Effector memory CD8-positive, alpha-beta T cell (primary cell): ENCODE data around the gene CNTNAP4.

ENCODE experiments used
- ATAC-seq: fragments of 150-1000 bp; cut with Tn5 transposase; replicated peaks from 2 replicates; pipeline ENCODE4 v1.10.0; 2021; ENCODE audit warnings: mild to moderate bottlenecking, moderate library complexity
- DNase-seq, 3 experiments: peaks; one replicate each; pipeline ENCODE4 v3.0.0; 2021
- H3K27ac Mint-ChIP-seq, 2 donors: one replicate each; pipeline ENCODE4 v1.8.0; 2022; ENCODE audit warnings: mild to moderate bottlenecking in 2 of 2, mixed read lengths in 2 of 2, moderate library complexity in 2 of 2
- H3K27me3 Mint-ChIP-seq, 2 donors: one replicate each; pipeline ENCODE4 v1.8.0; 2022; ENCODE audit warnings: mixed read lengths in 2 of 2
- H3K36me3 Mint-ChIP-seq: one replicate; pipeline ENCODE4 v1.8.0; 2022; ENCODE audit warnings: mild to moderate bottlenecking, moderate library complexity, mixed read lengths; ENCODE audit not compliant: insufficient read depth
- H3K4me1 Mint-ChIP-seq, 2 donors: one replicate each; pipeline ENCODE4 v1.8.0; 2022; ENCODE audit warnings: low read depth in 2 of 2, mixed read lengths in 2 of 2
- H3K4me3 Mint-ChIP-seq, 2 donors: one replicate each; pipeline ENCODE4 v1.8.0; 2022; ENCODE audit warnings: mild to moderate bottlenecking in 2 of 2, mixed read lengths in 2 of 2, moderate library complexity in 2 of 2
- H3K9me3 Mint-ChIP-seq, 2 donors: one replicate each; pipeline ENCODE4 v1.8.0; 2022; ENCODE audit warnings: mixed read lengths in 2 of 2

CNTNAP4 gene

DNA sequence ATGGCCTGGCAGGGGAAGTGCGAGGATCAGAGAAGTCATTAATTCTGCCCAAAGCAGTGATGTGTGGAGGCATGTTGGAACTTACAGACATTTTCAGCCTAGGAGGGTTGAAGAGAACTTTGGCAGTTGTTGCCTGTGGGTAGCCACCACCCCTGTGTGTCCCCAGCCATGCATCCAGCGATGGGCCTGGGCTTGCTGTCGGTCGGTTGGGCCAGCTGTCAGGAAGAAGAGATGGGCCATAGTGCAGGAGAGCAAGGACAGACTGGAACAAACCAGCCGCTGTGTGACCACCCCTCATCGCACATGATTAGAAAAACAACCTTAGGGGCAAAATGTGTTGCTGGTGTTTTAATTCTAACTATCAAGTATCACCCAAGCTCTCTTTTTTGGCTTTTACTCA is 173.7 kb downstream of the CNTNAP4 start:
- H3K4me1 Mint-ChIP-seq = no peaks in the 10 kb centered on the region

DNA sequence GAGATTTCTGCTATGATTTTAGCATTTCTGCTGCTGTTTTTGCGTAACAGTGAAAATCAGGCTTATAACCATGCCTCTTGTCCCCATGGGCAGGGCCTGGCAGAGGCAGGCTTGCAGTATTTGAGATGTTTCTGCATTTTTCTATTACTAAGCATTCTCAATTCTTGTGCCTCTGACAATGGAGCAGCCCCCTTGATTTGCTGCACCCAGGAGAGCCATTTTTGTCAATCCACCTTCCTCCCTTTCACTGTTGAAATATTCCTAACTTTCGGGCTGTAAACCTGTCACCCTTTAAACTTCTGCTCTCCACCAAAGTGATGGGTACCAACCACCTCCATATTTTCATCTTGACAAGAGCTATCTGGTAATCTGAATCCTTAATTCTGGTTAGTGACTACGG is 178.1 kb downstream of the CNTNAP4 start:
- DNase-seq (no peak), ATAC-seq (no peak)
- peaks cover 6 to 15% of the 10 kb centered on the region in 2 donors for H3K9me3 Mint-ChIP-seq
- H3K4me1 Mint-ChIP-seq = no peaks in the 10 kb centered on the region
- H3K36me3 Mint-ChIP-seq = no peaks in the 10 kb centered on the region
- H3K27me3 Mint-ChIP-seq = no peaks in the 10 kb centered on the region
- no peak overlapping the region for H3K27ac Mint-ChIP-seq
- no peak overlapping the region for H3K4me3 Mint-ChIP-seq

More for the DNA sequence above, 173.7 kb downstream of the CNTNAP4 start:
- DNase-seq (no peak), ATAC-seq (no peak)
- H3K4me3 Mint-ChIP-seq = no peak overlapping the region
- H3K9me3 Mint-ChIP-seq = peaks cover 6 to 15% of the 10 kb centered on the region in 2 donors
- no peaks in the 10 kb centered on the region for H3K27me3 Mint-ChIP-seq
- no peak overlapping the region for H3K27ac Mint-ChIP-seq
- H3K36me3 Mint-ChIP-seq = no peaks in the 10 kb centered on the region

DNA sequence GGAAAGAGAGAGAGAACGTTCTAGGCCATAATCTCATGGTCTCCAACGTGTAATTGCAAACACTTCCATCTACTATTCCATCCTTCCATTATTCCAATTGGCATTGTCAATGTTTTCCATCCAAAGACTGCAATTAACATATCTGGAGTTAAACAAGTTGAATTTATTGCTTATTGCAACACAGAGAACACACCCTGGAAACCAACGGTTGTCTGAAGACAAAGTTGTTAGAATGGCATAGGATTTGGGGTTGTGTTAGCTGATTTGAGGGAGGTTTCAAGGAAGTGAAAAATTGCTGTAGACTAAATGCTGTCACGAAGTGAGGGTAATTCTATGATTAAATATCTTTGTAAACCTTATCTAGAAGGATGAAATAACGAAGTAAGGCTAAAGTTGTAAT is 178.8 kb downstream of the CNTNAP4 start:
- no peak for ATAC-seq
- no peaks in the 10 kb centered on the region for H3K36me3 Mint-ChIP-seq

DNA sequence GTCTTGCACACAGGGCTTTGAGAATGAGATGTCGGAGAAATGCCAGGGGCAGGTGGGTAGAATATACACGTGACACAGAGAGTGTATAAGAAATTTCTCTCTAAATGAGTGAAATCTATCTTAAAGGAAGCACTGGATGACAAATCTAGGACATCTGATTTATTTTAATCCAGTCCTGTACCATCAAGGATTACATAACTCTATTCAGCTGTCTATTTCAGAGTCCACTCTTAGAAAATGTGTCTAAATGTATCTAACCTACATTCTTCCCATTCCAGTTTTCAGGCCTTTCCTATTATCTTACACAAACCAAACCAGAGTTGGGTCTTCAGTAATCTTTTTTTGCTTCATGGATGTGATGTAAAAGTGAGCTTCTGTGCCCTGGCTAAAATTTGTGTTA is 181.9 kb downstream of the CNTNAP4 start:
- Mint-ChIP-seq H3K9me3 (peaks cover 0 to 8% of the 10 kb centered on the region in 2 donors), H3K4me1 (no peaks in the 10 kb centered on the region), H3K4me3 (no peak overlapping the region), H3K27ac (no peak overlapping the region), H3K27me3 (no peaks in the 10 kb centered on the region), H3K36me3 (no peaks in the 10 kb centered on the region)
- DNase-seq (no peak), ATAC-seq (no peak)

More for the DNA sequence above, 178.8 kb downstream of the CNTNAP4 start:
- no peak overlapping the region for H3K4me3 Mint-ChIP-seq
- peaks cover 0 to 9% of the 10 kb centered on the region in 2 donors for H3K9me3 Mint-ChIP-seq
- H3K27me3 Mint-ChIP-seq = no peaks in the 10 kb centered on the region
- H3K27ac Mint-ChIP-seq = no peak overlapping the region
- no peak for DNase-seq
- H3K4me1 Mint-ChIP-seq = no peaks in the 10 kb centered on the region

DNA sequence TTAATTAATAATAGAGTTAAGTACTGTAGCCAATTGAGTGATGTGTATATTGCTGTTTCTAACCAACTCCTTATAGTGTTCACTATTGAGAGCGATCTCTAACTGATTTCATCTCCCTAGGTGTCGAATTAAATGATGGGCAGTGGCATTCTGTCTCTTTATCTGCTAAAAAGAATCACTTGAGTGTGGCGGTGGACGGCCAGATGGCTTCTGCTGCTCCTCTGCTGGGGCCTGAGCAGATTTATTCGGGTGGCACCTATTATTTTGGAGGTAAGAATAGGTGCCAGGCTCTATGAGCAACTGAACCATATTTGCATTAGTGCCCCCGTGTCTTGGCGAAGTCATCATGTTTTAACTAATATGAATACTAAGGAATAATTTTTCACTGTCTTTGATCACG is 184.6 kb downstream of the CNTNAP4 start:
- DNase-seq (no peak), ATAC-seq (no peak)
- Mint-ChIP-seq H3K27ac (no peak overlapping the region), H3K4me1 (no peaks in the 10 kb centered on the region), H3K4me3 (no peak overlapping the region), H3K36me3 (no peaks in the 10 kb centered on the region), H3K9me3 (no peaks in the 10 kb centered on the region), H3K27me3 (no peaks in the 10 kb centered on the region)

GRCh38 chr16:76464955-76465620 is 187.9 kb downstream of the CNTNAP4 start:
- no peak overlapping the region for H3K4me3 Mint-ChIP-seq
- no peaks in the 10 kb centered on the region for H3K9me3 Mint-ChIP-seq
- no peaks in the 10 kb centered on the region for H3K36me3 Mint-ChIP-seq
- H3K27me3 Mint-ChIP-seq = no peaks in the 10 kb centered on the region
- no peaks in the 10 kb centered on the region for H3K4me1 Mint-ChIP-seq
- ATAC-seq (no peak), DNase-seq (no peak)
- no peak overlapping the region for H3K27ac Mint-ChIP-seq

DNA sequence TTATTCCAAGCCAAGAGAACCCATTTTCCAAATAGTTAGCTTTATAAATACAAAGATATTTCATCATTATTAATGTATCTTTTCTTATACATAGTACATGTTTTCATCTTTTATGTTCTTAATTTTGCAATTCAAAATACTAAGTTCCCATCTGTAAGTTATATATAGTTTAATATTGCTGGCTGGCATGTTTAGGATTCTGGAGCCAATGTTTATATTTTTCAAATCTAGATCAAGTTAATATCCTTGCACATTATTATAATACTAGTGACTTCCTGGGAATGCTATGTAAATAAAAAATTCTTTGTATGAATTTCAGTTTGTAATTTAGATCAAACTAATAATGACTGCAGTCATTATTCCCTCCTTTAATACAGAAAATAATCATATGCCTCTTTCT is 189.7 kb downstream of the CNTNAP4 start:
- Mint-ChIP-seq H3K4me3 (no peak overlapping the region), H3K36me3 (no peaks in the 10 kb centered on the region), H3K27me3 (no peaks in the 10 kb centered on the region), H3K27ac (no peak overlapping the region), H3K4me1 (no peaks in the 10 kb centered on the region), H3K9me3 (peaks cover 5% of the 10 kb centered on the region in 2 donors)
- no peak for DNase-seq
- no peak for ATAC-seq

DNA sequence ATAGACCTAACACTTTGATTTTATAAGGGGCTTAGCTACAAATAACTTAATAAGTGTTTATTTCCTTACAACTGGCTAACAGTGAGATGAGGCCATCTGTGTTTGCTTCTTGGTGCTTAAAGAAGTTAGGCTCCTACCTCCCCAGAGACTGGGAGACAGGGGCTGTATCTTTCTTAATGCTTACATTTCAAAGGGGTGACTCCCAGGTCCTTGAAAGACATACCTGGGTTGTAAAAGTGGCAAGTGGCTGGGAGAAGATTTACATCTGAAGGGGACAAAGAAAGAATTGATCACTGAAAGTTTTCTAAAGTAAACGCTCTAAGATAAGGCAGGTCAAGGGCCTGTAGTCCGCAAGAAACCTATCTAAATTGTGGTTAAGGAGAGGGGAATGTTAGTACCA is 196.8 kb downstream of the CNTNAP4 start:
- Mint-ChIP-seq H3K27me3 (no peaks in the 10 kb centered on the region), H3K36me3 (no peaks in the 10 kb centered on the region), H3K9me3 (peaks cover 7 to 12% of the 10 kb centered on the region in 2 donors), H3K4me1 (no peaks in the 10 kb centered on the region), H3K27ac (no peak overlapping the region), H3K4me3 (no peak overlapping the region)
- ATAC-seq = no peak
- DNase-seq = no peak

DNA sequence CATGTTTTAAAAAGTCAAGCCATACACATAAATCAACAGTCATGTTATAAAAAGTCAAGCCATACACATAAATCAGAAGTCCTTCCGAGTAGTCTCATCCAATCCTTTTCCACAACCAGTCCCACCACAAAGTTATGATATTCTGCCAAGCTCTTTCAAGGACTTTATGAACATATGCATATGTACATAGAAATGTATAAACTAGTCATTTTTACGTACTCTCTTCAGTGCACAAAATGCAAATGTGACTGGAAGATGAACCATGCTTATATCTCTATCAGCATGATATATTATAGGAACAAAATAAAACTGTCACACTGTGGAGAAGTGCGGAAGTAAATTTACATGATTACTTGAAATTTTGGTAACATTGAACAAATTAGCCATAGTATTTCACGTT is 200.9 kb downstream of the CNTNAP4 start:
- H3K9me3 Mint-ChIP-seq = peaks cover 9 to 13% of the 10 kb centered on the region in 2 donors
- no peak for DNase-seq
- ATAC-seq = no peak
- no peaks in the 10 kb centered on the region for H3K4me1 Mint-ChIP-seq
- H3K36me3 Mint-ChIP-seq = no peaks in the 10 kb centered on the region
- H3K27me3 Mint-ChIP-seq = no peaks in the 10 kb centered on the region
- no peak overlapping the region for H3K27ac Mint-ChIP-seq
- H3K4me3 Mint-ChIP-seq = no peak overlapping the region

- Mint-ChIP-seq H3K27me3 (no peaks in the 10 kb centered on the region), H3K4me3 (no peak overlapping the region)
- DNase-seq = no peak
These were observed 206.2 kb downstream of the CNTNAP4 start for GRCh38 chr16:76483307-76483909.

DNA sequence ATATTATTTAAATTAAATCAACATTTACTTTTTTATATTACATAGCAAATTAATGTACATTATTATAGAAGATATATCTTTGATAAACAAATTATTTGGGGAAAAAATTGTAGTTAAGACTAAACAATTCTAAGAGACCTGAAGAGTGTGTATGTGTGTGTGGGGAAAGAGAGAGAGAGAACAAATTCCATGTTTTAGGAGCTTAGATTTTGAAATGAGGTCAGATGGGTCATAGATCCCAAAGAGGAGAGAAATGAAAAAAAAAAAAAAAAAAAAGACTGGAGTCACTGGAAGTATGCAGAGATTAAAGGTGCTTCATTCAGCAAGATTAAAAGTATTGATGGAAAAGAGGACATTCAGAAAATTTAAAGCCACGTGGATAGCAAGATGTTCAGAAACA is 206.8 kb downstream of the CNTNAP4 start:
- DNase-seq = no peak
- Mint-ChIP-seq H3K4me3 (no peak overlapping the region), H3K9me3 (peaks cover 7 to 11% of the 10 kb centered on the region in 2 donors), H3K36me3 (no peaks in the 10 kb centered on the region), H3K4me1 (no peaks in the 10 kb centered on the region), H3K27ac (no peak overlapping the region), H3K27me3 (no peaks in the 10 kb centered on the region)
- ATAC-seq = no peak

More at GRCh38 chr16:76483307-76483909, 206.2 kb downstream of the CNTNAP4 start:
- Mint-ChIP-seq H3K4me1 (no peaks in the 10 kb centered on the region), H3K27ac (no peak overlapping the region), H3K36me3 (no peaks in the 10 kb centered on the region), H3K9me3 (peaks cover 7 to 12% of the 10 kb centered on the region in 2 donors)
- ATAC-seq = no peak

- no peak for DNase-seq
- Mint-ChIP-seq H3K27me3 (no peaks in the 10 kb centered on the region), H3K9me3 (peaks cover 11 to 15% of the 10 kb centered on the region in 2 donors), H3K27ac (no peak overlapping the region), H3K4me3 (no peak overlapping the region), H3K4me1 (no peaks in the 10 kb centered on the region), H3K36me3 (no peaks in the 10 kb centered on the region)
- no peak for ATAC-seq
These were observed 209.5 kb downstream of the CNTNAP4 start for GRCh38 chr16:76486740-76487139.

DNA sequence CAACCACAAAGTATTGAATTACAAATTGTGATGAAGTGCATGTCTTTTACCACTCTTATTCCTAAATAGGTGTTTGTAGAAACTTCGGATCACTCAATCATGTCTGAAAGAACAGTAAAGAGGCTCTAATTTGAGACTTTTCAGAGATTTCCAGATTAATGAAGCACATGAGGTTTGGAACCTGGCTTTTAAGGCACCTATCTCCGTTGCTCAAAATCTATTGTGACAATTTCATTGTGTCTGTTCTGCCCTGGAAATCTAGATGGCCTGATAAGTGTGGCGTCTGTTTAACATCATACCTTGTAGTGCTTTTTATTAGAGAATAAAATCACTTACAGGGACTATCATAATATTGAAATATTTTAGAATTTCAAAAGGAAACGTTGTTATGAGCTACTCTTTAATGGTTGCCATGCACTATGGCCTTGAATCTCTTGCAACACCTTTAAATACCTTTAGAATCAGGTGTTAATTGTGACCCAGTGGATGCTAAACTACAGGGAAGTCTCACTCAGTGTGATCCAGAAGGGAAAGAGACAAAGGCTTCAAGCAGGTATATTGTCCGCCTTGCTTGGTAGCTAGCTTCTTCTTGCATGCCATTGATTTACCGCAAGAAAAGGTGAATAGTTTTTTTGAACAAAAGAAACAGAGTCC is 210.3 kb downstream of the CNTNAP4 start:
- Mint-ChIP-seq H3K9me3 (peaks cover 10 to 14% of the 10 kb centered on the region in 2 donors), H3K36me3 (no peaks in the 10 kb centered on the region), H3K27ac (no peak overlapping the region), H3K27me3 (no peaks in the 10 kb centered on the region), H3K4me3 (no peak overlapping the region), H3K4me1 (no peaks in the 10 kb centered on the region)
- ATAC-seq (no peak), DNase-seq (no peak)

- H3K36me3 Mint-ChIP-seq = no peaks in the 10 kb centered on the region
- ATAC-seq (no peak), DNase-seq (no peak)
- peaks cover 15 to 16% of the 10 kb centered on the region in 2 donors for H3K9me3 Mint-ChIP-seq
- no peak overlapping the region for H3K27ac Mint-ChIP-seq
- no peaks in the 10 kb centered on the region for H3K27me3 Mint-ChIP-seq
- H3K4me3 Mint-ChIP-seq = no peak overlapping the region
- H3K4me1 Mint-ChIP-seq = no peaks in the 10 kb centered on the region
These were observed 210.8 kb downstream of the CNTNAP4 start for GRCh38 chr16:76488065-76488417.
